MM.1S (cell line): ENCODE results near the gene CSF1R.

ENCODE experiments used
- DNase-seq: peaks from one replicate; pipeline ENCODE4 v3.0.0-alpha.2; 2015
- H2AFZ ChIP-seq: fragments of 300-600 bp; sonication (generic); 2 replicates; pipeline ENCODE4 v1.6.0; 2016; ENCODE audit warnings: antibody characterized with exemption, low read length
- H3F3A ChIP-seq: fragments of 300-600 bp; sonication (generic); 2 replicates; pipeline ENCODE4 v1.6.1; 2016; ENCODE audit warnings: mild to moderate bottlenecking, antibody characterized with exemption, low read length, moderate library complexity, mixed read lengths; ENCODE audit not compliant: insufficient read depth
- H3K27ac ChIP-seq: fragments of 300-600 bp; sonication (generic); 2 replicates; pipeline ENCODE4 v1.5.1; 2016; ENCODE audit warnings: mild to moderate bottlenecking, low read length
- H3K27me3 ChIP-seq: fragments of 300-600 bp; sonication (generic); replicated peaks from 2 replicates; pipeline ENCODE4 v1.6.0; 2016; ENCODE audit warnings: low read length; ENCODE audit not compliant: insufficient read depth
- H3K36me3 ChIP-seq: fragments of 300-600 bp; sonication (generic); replicated peaks from 2 replicates; pipeline ENCODE4 v1.6.1; 2016; ENCODE audit warnings: mild to moderate bottlenecking, low read length, mixed read lengths; ENCODE audit not compliant: insufficient read depth
- H3K4me1 ChIP-seq: fragments of 300-600 bp; sonication (generic); 2 replicates; pipeline ENCODE4 v1.6.1; 2016; ENCODE audit warnings: low read length, mixed read lengths
- H3K4me2 ChIP-seq: fragments of 300-600 bp; sonication (generic); 2 replicates; pipeline ENCODE4 v1.6.0; 2016; ENCODE audit warnings: low read depth, low read length
- H3K4me3 ChIP-seq: fragments of 300-600 bp; sonication (generic); 2 replicates; pipeline ENCODE4 v1.5.1; 2016; ENCODE audit warnings: low read length, mixed read lengths
- H3K79me2 ChIP-seq: fragments of 300-600 bp; sonication (generic); 2 replicates; pipeline ENCODE4 v1.6.1; 2016; ENCODE audit warnings: mixed run types, low read length, mixed read lengths
- H3K9ac ChIP-seq: fragments of 300-600 bp; sonication (generic); 2 replicates; pipeline ENCODE4 v1.6.1; 2016; ENCODE audit warnings: low read length, mixed read lengths
- H3K9me2 ChIP-seq: fragments of 300-600 bp; sonication (generic); replicated peaks from 2 replicates; pipeline ENCODE4 v1.6.1; 2016; ENCODE audit warnings: mild to moderate bottlenecking, low read length, mixed read lengths; ENCODE audit not compliant: insufficient read depth
- H3K9me3 ChIP-seq: fragments of 300-600 bp; sonication (generic); replicated peaks from 2 replicates; pipeline ENCODE4 v1.6.1; 2016; ENCODE audit warnings: mild to moderate bottlenecking, low read length, mixed read lengths; ENCODE audit not compliant: insufficient read depth
- H4K20me1 ChIP-seq: fragments of 300-600 bp; sonication (generic); 2 replicates; pipeline ENCODE4 v1.6.1; 2016; ENCODE audit warnings: mild to moderate bottlenecking, low read length, moderate library complexity, mixed read lengths; ENCODE audit not compliant: insufficient read depth
- EZH2 ChIP-seq: fragments of 300-600 bp; sonication (generic); optimal IDR thresholded peaks from 2 replicates; pipeline ENCODE3; 2017; ENCODE audit warnings: low read depth, mild to moderate bottlenecking, antibody characterized with exemption, low read length, mixed read lengths
- EZH2phosphoT487 ChIP-seq: fragments of 300-600 bp; sonication (generic); IDR thresholded peaks from 2 replicates; pipeline ENCODE4 v1.6.1; 2018; ENCODE audit warnings: antibody characterized with exemption, low read length
- TF ChIP-seq, protein P1 (sequence below): fragments of 300-600 bp; sonication (generic); IDR thresholded peaks from 2 replicates; pipeline ENCODE4 v1.5.1; 2016; ENCODE audit warnings: antibody characterized with exemption, low read length, mixed read lengths

Gene CSF1R

DNA sequence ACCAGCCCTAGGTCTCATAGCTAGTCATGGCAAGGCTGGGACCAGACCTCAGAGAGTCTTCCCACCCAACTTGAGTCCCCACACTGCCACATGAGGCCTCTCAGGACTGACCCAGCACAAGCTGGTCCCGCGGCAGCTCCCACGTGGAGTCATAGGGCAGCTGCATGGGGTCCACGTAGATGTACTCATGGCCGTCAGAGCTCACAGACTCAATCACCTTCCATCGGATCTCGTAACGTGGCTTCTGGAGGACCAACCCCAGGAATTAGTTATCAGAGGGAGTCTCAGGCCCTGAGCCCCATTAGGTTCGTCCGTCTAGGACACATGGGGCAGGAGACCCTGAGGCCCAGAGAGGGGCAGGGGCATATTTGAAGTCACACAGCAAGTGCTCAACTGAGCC is 39.0 kb upstream of the CSF1R start:
- Histone ChIP-seq H3K79me2 (no peaks in the 10 kb centered on the region), H3K27me3 (no peaks in the 10 kb centered on the region), H3F3A (no peaks in the 10 kb centered on the region), H3K4me1 (no peaks in the 10 kb centered on the region), H3K27ac (no peak overlapping the region), H3K9me2 (no peaks in the 10 kb centered on the region), H2AFZ (no peak overlapping the region), H3K36me3 (no peaks in the 10 kb centered on the region), H3K9me3 (no peaks in the 10 kb centered on the region), H4K20me1 (no peaks in the 10 kb centered on the region), H3K4me3 (no peak overlapping the region), H3K9ac (no peak overlapping the region), H3K4me2 (no peak overlapping the region)
- TF ChIP-seq EZH2phosphoT487 (no peak), EZH2 (no peak)
- TF ChIP-seq, protein P1, sequence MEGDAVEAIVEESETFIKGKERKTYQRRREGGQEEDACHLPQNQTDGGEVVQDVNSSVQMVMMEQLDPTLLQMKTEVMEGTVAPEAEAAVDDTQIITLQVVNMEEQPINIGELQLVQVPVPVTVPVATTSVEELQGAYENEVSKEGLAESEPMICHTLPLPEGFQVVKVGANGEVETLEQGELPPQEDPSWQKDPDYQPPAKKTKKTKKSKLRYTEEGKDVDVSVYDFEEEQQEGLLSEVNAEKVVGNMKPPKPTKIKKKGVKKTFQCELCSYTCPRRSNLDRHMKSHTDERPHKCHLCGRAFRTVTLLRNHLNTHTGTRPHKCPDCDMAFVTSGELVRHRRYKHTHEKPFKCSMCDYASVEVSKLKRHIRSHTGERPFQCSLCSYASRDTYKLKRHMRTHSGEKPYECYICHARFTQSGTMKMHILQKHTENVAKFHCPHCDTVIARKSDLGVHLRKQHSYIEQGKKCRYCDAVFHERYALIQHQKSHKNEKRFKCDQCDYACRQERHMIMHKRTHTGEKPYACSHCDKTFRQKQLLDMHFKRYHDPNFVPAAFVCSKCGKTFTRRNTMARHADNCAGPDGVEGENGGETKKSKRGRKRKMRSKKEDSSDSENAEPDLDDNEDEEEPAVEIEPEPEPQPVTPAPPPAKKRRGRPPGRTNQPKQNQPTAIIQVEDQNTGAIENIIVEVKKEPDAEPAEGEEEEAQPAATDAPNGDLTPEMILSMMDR: no peak
- no peak for DNase-seq

DNA sequence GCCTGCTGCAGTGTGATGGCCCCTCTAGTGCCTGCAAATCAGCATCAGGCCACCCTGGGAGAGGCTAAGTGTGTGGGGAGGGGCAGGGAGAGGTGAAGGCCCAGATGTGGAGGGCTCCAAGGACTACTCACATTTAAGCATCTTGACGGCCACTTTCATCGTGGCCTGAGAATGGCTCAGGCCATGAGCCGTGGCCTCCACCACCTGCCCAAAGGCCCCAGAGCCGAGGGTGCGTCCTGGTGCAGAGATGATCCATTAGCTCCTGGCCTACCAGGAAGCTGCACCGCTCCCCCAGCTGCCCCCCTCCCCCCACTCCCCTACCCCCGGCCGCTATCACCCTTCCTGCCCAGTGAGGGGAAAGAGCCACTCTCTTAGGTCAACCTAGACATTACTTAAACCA is 38.2 kb upstream of the CSF1R start:
- no peak overlapping the region for H3K9ac ChIP-seq

DNA sequence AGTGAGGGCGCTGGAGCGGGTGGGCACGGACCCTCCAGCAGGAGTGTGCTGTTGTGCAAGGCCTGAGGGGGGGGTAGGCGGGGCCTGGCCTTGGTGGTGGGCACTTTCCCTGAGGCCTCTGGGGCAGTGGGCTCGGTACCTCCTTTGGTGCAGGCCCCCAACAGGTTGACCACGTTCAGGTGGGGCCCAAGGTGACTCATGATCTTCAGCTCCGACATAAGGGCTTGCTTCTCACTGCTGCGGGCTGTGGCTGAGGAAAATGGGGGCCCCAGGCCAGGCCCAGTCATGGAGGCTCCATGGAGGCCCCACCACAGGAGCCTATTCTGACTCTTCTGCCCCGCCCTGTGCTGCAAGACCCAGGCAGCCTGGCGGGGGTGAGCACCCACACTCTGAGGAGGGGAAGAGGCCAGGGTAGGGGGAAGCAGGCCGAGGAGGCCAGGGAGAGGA is 37.8 kb upstream of the CSF1R start:
- no peak for DNase-seq
- H3K36me3 ChIP-seq: no peaks in the 10 kb centered on the region
- H3K9me2 ChIP-seq: no peaks in the 10 kb centered on the region
- H3F3A ChIP-seq: no peaks in the 10 kb centered on the region
- H3K4me3 ChIP-seq: no peak overlapping the region
- H3K9me3 ChIP-seq: no peaks in the 10 kb centered on the region
- no peak overlapping the region for H3K27ac ChIP-seq
- H4K20me1 ChIP-seq: no peaks in the 10 kb centered on the region
- no peaks in the 10 kb centered on the region for H3K27me3 ChIP-seq
- H3K9ac ChIP-seq: no peak overlapping the region
- no peak overlapping the region for H3K4me2 ChIP-seq
- no peaks in the 10 kb centered on the region for H3K79me2 ChIP-seq
- no peak overlapping the region for H2AFZ ChIP-seq
- TF ChIP-seq, protein P1: no peak
- TF ChIP-seq EZH2phosphoT487 (no peak), EZH2 (no peak)
- H3K4me1 ChIP-seq: no peaks in the 10 kb centered on the region

More for the DNA sequence above, 38.2 kb upstream of the CSF1R start:
- DNase-seq: no peak
- no peaks in the 10 kb centered on the region for H3K36me3 ChIP-seq
- H3K79me2 ChIP-seq: no peaks in the 10 kb centered on the region
- H3K9me2 ChIP-seq: no peaks in the 10 kb centered on the region
- H2AFZ ChIP-seq: no peak overlapping the region
- TF ChIP-seq EZH2phosphoT487 (no peak), EZH2 (no peak)
- TF ChIP-seq, protein P1: no peak
- H3K4me1 ChIP-seq: no peaks in the 10 kb centered on the region
- H3K27ac ChIP-seq: no peak overlapping the region
- H3F3A ChIP-seq: no peaks in the 10 kb centered on the region
- no peaks in the 10 kb centered on the region for H4K20me1 ChIP-seq
- no peaks in the 10 kb centered on the region for H3K9me3 ChIP-seq
- no peaks in the 10 kb centered on the region for H3K27me3 ChIP-seq
- H3K4me2 ChIP-seq: no peak overlapping the region
- no peak overlapping the region for H3K4me3 ChIP-seq

DNA sequence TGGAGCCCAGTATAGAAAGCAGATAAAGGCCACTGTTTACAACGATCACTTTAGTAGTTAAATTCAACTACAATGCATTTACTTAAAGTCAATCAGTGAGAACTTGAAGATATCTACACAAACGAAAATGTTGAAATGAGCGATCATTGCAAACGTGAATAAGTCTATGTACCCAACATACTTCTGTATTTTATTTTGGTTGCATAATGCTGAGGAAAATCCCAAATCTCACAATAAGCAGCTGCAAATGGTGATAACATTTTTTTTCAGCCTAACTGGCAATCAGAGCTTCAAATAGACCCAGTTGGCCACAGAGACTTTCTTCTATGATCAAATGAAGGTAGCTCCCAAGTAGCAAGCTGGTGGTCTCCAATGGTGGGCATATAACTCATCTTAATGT is 37.2 kb upstream of the CSF1R start:
- Histone ChIP-seq H3K27me3 (no peaks in the 10 kb centered on the region), H2AFZ (no peak overlapping the region), H3K4me2 (no peak overlapping the region), H3K9ac (no peak overlapping the region), H3K27ac (no peak overlapping the region), H3K4me1 (no peaks in the 10 kb centered on the region), H3K36me3 (no peaks in the 10 kb centered on the region), H3K4me3 (no peak overlapping the region), H3K79me2 (no peaks in the 10 kb centered on the region), H3F3A (no peaks in the 10 kb centered on the region), H3K9me2 (no peaks in the 10 kb centered on the region), H4K20me1 (no peaks in the 10 kb centered on the region), H3K9me3 (no peaks in the 10 kb centered on the region)
- no peak for DNase-seq
- no peak for TF ChIP-seq EZH2
- TF ChIP-seq, protein P1: no peak
- TF ChIP-seq EZH2phosphoT487: no peak
